ENCODE measurements around the gene ARFGAP2. TPM values are rescaled to one million over a fixed set of nuclear protein-coding genes. Genes with fewer than 3 reads are reported as not detected.

The ARFGAP2 gene
- total RNA-seq, 6 experiments from 2014 or later, result 58.2 to 64.0 (median 61.1) TPM

DNA sequence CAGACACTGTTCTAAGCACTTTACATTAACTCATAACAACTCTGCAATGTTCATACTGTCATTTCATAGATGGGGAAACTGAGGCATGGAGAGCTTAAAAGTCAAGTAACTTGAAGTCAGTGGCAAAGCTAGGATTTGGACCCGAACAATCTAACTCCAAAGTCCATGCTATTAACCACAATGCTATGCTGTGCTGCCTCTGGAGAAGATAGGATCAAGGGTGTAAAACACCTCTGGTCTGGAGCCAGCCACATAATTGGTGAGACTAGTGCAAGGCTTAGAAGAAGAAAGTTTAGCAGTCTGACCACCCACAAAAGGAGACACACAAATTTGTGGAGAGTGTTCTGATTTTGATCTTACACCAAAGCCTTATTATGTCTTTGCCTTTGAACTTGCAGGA is 43.7 kb downstream of the ARFGAP2 start:
- Mint-ChIP-seq H3K4me3 (no peak overlapping the region), H3K36me3 (ENCODE audit: low read depth) (peaks cover 7% of the 10 kb centered on the region), H3K27me3 (ENCODE audit: insufficient read depth) (peaks cover 2% of the 10 kb centered on the region; the same call in 1 of the 2 replicates), H3K9me3 (no peaks in the 10 kb centered on the region), H3K4me1 (ENCODE audit: low read depth) (no peaks in the 10 kb centered on the region), H3K27ac (no peak overlapping the region)
- TF ChIP-seq, protein P1, sequence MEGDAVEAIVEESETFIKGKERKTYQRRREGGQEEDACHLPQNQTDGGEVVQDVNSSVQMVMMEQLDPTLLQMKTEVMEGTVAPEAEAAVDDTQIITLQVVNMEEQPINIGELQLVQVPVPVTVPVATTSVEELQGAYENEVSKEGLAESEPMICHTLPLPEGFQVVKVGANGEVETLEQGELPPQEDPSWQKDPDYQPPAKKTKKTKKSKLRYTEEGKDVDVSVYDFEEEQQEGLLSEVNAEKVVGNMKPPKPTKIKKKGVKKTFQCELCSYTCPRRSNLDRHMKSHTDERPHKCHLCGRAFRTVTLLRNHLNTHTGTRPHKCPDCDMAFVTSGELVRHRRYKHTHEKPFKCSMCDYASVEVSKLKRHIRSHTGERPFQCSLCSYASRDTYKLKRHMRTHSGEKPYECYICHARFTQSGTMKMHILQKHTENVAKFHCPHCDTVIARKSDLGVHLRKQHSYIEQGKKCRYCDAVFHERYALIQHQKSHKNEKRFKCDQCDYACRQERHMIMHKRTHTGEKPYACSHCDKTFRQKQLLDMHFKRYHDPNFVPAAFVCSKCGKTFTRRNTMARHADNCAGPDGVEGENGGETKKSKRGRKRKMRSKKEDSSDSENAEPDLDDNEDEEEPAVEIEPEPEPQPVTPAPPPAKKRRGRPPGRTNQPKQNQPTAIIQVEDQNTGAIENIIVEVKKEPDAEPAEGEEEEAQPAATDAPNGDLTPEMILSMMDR (IDR thresholded peaks at IDR 0.05), result no peak
- no peak for DNase-seq

DNA sequence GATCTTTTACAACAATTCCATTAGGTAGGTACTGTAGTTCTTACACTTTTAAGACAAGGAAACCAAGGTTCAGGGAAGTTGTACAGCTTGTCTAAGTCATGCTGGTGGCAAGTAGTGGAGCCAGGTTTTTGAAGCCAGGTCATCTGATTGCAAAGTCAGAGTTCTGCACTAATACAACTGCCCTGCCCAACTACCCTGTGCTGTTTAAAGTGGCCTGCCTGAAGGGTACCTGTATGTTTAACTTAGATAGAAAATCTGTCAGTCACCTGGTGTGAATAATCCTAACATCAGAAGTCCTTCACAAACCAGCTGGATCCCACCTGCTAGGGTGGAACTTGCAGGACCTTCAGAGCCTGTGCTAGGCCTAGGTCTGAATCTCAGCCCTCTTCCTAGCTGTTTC is 44.2 kb downstream of the ARFGAP2 start:
- Mint-ChIP-seq H3K27ac (no peak overlapping the region), H3K4me1 (ENCODE audit: low read depth) (no peaks in the 10 kb centered on the region), H3K27me3 (ENCODE audit: insufficient read depth) (no peaks in the 10 kb centered on the region), H3K9me3 (no peaks in the 10 kb centered on the region), H3K36me3 (ENCODE audit: low read depth) (peaks cover 2% of the 10 kb centered on the region), H3K4me3 (no peak overlapping the region)
- TF ChIP-seq, protein P1 (IDR thresholded peaks at IDR 0.05), result no peak
- DNase-seq, result no peak

DNA sequence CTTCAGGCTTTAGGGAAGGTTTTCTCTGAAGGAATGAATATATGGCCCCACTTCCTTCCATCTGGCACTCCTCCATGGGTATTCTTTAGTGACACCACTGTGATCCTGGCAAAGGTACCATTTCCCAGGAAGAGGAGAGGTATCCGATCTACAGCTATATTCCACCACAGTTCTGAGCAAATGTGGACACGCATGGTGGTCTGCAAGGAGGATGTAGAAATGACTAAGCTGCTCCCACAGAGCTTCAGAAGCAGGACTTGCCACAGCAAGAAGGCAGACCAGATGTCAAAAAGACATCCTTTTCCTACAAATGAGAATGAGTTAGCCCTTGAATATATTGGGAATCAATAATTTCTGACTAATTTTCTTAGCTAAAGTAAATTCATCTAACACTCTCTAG is 45.5 kb downstream of the ARFGAP2 start:
- no peak overlapping the region for H3K27ac Mint-ChIP-seq
- no peak overlapping the region for H3K4me3 Mint-ChIP-seq
- TF ChIP-seq, protein P1 (IDR thresholded peaks at IDR 0.05), result no peak
- H3K4me1 Mint-ChIP-seq (ENCODE audit: low read depth), result no peaks in the 10 kb centered on the region
- no peak for DNase-seq
- no peaks in the 10 kb centered on the region for H3K9me3 Mint-ChIP-seq
- no peaks in the 10 kb centered on the region for H3K27me3 Mint-ChIP-seq (ENCODE audit: insufficient read depth)
- H3K36me3 Mint-ChIP-seq (ENCODE audit: low read depth), result no peaks in the 10 kb centered on the region

DNA sequence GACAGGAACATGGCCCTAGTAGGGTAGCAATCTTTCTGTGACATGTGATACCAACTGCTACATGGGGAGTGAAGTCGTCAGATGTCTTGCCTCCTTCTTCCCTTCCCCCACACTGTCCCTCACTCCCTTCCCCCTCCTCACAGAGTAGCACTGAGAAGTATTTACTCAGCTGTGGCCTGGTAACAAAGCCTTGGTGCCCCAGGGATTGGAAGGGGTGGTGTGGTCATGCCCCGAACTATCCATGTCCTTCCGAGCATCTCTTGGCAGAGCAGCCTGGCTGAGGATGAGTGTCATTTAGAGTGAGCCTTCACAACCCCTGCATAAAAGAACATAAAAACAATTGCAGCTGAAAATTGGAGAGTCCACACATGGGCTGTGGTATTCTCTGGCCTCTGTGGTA is 46.1 kb downstream of the ARFGAP2 start:
- H3K4me3 Mint-ChIP-seq, result no peak overlapping the region
- no peaks in the 10 kb centered on the region for H3K27me3 Mint-ChIP-seq (ENCODE audit: insufficient read depth)
- TF ChIP-seq, protein P1 (IDR thresholded peaks at IDR 0.05), result no peak
- H3K27ac Mint-ChIP-seq, result no peak overlapping the region
- no peaks in the 10 kb centered on the region for H3K36me3 Mint-ChIP-seq (ENCODE audit: low read depth)
- DNase-seq, result no peak
- no peaks in the 10 kb centered on the region for H3K4me1 Mint-ChIP-seq (ENCODE audit: low read depth)
- H3K9me3 Mint-ChIP-seq, result no peaks in the 10 kb centered on the region

DNA sequence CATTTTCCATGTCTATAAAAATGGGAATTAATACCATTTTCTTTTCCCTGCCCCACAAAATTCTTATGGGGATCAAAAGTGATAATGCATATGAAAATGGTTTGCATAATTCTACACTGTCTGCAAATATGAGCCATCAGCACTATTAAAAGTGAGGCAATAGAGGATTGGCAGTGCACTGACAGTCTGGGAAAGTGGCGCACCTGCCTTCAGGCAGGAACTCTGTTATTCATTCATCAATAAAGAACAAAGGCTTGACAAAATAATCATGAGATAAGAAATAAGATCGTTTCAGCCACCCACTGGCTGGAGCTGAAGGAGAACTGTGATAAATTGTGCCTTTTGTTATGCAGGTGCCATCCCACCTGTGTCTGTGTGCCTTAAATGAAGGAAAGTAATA is 49.5 kb downstream of the ARFGAP2 start:
- Mint-ChIP-seq H3K27ac (no peak overlapping the region), H3K36me3 (ENCODE audit: low read depth) (no peaks in the 10 kb centered on the region), H3K9me3 (no peaks in the 10 kb centered on the region), H3K4me3 (no peak overlapping the region), H3K27me3 (ENCODE audit: insufficient read depth) (no peaks in the 10 kb centered on the region), H3K4me1 (ENCODE audit: low read depth) (peaks cover 10% of the 10 kb centered on the region)
- DNase-seq, result no peak
- TF ChIP-seq, protein P1 (IDR thresholded peaks at IDR 0.05), result no peak

DNA sequence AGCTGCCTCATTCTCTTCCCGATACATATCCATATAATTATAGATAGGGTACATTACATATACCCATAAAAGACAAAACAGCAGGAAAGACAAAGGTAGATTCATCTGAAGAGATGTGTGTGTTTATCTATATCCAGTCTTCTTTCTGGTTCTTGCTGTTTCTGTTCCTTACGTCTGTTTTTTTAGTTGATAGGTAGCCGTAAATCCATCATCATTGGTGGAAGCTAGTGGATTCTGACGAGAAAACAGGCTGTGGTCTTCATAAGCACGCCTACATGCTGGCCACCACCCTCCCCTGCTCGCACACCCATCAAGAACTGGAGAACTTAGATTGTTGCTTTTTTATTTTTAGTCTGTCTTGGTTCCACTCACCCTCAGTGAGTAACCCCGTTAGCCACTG is 51.6 kb downstream of the ARFGAP2 start:
- peak overlapping the region; percentile 39; the same call in 1 of the 2 replicates for H3K27ac Mint-ChIP-seq
- H3K27me3 Mint-ChIP-seq (ENCODE audit: insufficient read depth), result no peaks in the 10 kb centered on the region
- peaks cover 10% of the 10 kb centered on the region for H3K4me1 Mint-ChIP-seq (ENCODE audit: low read depth)
- H3K4me3 Mint-ChIP-seq, result no peak overlapping the region
- H3K9me3 Mint-ChIP-seq, result no peaks in the 10 kb centered on the region
- DNase-seq, result no peak
- no peaks in the 10 kb centered on the region for H3K36me3 Mint-ChIP-seq (ENCODE audit: low read depth)
- TF ChIP-seq, protein P1 (IDR thresholded peaks at IDR 0.05), result no peak

Data from HFFc6 (cell line).